HG03558 (cell line): ENCODE data around the gene TBCA.
"Not testable (repeated sequence)": the region's sequence is repeated elsewhere in the genome, so short reads cannot be mapped to it uniquely, and the experiment has no call there.

Experiments used
- ATAC-seq: cut with Tn5 transposase; IDR thresholded peaks from one replicate; pipeline ENCODE4 v1.9.1; 2021; ENCODE audit warnings: moderate number of reproducible peaks; ENCODE audit not compliant: unreplicated experiment; ENCODE audit errors: extremely low read depth

TBCA gene

DNA sequence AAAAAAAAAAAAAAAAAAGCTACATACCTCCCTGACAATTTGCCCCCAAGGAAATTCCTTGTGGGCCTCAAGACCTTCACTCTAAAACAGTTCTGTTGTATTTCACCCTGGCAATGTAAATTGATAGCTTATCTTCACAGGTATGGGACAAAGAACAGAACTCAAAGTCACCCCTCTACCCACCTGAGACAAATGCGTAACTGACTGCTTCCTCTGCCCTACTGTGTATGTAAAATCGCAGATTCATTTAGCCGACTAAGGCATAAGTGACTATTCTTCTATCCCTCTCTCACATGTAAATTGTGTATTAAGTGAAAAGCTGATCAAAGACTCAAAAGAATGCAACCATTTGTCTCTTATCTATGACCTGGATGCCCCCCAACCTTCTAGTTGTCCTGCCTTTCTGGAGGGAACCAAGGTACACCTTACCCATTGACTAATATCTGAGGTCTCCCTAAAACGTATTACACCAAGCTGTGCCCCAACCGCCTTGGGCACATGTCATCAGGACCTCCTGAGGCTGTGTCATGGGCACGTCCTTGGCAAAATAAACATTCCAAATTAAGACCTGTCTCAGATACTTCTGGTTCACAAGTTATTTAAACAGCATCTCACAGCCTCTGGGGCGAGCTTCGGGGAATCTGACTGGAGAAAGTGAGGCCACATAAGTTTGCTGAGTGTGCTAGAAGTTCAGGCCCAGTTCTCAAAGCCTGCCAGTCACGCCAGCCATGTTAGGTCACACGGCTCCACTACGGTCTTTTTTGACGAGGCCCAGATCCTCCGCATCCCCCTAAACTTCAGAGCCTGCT is 954 bp downstream of the TBCA start:
- ATAC-seq: no peak

DNA sequence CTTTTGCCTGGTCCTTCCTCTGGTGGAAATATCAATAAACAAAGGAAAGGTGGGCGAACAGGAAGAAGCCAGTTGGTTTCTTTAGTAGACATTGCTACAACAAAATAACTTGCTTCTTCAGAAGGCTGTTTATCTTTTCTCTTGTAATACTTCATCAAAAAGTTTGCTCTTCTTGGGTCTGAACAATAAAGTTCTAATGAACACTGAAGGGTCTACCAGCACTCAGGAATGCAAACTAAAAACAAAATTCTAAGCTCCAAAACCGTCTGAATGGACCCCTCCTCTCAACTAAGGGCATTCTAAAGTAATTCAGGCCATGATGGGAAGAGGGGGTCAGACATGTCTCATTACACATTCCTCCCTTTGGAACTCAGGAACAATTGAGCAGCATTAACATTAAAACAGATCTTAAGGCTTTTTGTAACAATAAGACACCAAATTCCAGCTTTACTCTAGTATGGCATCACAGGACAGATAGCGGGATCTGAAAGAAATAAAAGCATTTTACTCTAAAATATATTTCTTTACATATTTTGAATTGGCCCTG is 2.3 kb downstream of the TBCA start:
- ATAC-seq: no peak

DNA sequence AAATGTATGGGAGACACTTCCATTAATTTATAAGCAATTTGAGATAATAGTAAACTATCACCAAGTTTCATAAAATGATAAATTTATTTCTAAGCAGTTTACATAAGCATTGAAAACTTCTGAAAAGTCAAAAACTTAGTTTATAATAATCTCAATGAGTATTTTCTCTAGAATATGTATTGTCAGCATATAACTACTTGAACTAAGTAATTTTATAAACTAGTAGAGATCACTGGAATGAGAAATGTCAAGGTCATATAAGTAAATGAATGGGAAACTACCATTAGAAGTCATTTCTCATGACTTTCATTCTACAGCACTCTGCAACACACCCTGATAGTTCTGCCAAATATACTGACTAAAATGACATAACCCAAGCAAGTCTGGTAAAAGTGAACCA is 3.4 kb downstream of the TBCA start:
- no peak for ATAC-seq

DNA sequence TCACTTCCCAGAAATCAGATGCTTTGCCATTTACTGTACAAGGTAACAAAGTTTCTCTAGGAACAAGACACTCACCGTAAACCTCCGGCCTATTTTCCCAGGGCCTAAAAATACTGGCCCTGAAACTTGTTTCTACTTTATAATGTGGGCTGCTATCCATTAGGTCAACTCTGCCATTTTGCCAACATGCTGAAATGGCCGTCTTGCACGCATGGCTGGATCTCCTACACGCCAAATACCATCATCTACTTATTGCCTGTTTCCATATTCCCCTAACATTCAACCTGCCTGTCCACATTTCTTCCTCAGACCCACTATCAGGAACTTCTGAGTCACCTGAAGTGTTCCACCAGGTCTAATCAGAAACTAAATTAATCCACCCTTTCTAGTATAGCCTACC is 4.7 kb downstream of the TBCA start:
- no peak for ATAC-seq

DNA sequence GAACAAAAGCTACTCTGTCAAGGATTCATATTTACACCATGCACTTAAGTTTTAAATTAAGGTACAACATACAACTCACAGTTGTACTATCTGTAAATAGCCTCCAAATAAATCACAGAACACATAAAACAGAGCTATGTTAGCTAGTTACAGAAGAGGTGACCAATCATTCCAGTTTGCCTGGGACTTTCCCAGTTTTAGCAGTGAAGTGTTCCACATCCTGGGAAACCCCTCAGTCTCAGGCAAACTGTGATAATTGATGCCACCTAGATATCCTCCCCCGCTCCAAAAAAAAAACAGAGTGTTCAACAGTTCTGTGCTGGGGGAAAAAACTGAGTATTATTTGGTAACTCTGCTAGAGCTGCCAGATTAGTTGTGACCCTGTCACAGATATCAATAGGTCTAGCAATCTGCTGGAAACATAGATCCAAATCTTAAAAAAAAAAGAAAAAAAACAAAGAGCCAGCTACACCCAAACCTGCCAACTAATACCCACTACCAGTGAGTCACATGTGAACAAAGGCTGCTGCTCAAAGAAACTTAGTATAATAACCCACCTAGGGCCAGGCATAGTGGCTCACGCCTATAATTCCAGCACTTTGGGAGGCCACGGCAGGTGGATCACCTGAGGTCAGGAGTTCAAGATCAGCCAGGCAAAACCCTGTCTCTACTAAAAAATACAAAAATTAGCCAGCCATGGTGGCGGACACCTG is 5.7 kb downstream of the TBCA start:
- ATAC-seq: no peak

DNA sequence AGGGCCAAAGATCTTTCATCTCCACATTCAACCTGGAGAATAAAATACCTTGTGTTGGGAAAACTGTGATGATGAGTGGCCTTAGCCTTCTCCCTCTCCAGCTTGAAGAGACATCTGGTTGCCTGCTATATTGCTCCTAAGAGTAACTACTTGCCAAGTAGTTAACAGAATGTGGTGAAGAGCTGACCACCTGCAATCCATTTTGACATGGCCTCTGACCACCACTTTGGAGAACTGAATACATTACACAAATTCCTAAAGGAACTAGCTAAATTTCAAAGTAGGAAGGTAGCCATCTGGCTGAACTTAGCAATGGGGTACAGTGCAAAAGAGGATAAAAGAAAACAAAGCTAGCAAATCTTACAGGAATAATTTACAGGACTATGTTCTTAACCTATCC is 7.2 kb downstream of the TBCA start:
- no peak for ATAC-seq

DNA sequence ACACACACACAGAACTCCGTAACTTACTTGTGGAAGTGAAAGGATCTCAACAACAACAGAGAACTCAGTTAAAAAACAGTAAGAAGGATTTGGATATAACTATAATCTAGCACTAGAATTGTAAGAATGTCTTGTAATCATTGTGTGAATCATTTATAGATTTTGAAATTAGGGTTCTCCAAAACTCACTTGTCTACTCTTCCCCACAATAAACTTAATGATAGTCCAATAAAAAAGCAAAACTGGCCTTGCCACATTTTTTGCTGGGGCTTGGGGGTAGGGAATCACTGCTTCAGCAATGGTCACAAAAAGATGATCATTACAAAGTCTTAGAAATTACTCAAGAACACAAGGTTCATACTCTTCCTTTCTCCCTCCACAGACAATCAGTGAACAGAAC is 8.8 kb downstream of the TBCA start:
- ATAC-seq: no peak

DNA sequence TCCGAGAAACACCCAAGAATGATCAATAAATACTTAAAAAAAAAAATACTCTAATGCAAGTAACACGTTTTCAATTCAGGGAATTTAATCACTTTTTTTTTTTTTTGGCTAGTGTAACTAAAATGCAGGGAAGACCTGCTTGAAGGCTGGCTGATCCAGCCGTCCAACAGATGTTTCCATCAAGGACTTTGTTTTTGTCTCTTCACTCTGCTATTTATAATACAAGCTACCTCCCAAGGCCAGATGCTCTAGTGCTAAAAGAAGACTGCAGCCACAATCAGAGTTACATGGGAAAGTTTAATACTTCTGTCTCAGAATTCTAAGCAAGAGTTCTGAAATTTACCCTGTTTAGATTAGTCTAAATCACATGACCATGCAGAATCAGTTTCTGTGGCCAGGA is 14.5 kb downstream of the TBCA start:
- ATAC-seq: no peak

DNA sequence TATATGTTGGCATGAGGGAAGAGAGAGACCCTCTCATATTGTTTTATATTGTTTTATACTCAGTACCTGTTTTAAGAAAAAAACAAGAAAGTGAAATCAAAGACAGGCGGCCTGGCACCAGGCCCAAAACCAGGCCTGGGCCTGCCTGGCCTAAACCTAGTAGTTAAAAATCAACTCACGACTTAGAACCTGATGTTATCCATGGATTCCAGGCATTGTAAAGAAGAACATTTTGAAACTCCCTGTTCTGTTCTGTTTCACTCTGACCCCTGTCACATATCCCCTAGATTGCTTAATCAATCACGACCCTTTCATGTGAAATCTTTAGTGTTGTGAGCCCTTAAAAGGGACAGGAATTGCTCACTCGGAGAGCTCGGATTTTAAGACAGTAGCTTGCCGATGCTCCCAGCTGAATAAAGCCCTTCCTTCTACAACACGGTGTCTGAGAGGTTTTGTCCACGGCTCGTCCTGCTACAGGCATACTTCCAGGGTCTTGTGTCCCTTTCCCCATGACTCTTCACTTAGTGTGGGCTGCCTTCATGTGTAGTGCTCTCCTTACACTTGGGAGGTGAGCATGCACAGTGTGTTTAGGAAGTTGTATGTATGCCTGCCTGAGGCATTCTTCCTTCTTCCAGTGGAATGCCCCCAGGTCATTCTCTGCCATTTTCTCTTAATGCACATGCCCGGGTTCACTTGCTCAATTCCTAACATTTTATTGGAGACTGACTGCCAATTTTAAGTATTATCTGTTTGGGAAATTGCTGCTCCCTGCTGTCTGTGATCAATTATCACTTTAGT is 17.8 kb downstream of the TBCA start:
- ATAC-seq: no peak

DNA sequence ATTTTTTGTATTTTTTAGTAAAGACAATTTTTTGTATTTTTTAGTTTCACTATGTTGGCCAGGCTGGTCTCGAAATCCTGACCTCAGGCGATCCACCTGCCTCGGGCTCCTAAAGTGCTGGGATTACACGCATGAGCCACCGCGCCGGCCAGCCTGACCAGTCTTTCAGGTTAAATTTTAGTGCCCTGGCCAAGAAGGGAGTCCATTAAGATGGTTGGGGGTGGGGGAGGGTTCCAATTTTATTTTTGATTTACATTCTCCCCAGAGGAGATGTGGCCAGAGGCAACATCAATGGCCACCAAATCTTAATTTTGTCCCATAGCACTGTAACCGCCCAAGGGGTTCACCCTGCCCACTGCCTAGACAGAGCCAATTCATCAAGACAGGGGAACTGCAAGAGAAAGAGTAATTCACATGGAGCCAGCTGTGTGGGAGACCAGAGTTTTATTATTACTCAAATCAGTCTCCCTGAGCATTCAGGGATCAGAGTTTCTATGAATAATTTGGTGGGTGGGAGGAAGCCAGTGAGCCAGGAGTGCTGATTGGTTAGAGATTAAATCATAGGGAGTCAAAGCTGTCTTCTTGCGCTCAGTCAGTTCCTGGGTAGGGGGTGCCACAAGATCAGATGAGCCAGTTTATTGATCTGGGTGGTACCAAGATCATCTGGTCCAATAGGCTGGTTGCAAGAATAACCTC is 24.7 kb downstream of the TBCA start:
- no peak for ATAC-seq

DNA sequence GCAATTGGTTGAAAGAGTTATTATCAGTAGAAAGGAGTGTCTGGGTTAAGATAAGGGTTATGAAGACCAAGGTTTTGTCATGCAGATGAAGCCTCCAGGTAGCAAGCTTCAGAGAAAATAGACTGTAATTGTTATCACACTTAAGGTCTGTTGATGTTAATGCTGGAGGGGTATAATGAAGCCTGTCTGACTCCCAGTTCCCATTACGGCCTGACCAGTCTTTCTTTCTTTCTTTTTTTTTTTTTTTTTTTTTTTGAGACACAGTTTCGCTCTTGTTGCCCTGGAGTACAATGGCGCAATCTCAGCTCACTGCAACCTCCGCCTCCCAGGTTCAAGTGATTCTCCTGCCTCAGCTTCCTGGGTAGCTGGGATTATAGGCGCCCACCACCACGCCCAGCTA is 25.2 kb downstream of the TBCA start:
- not testable (repeated sequence) for ATAC-seq

DNA sequence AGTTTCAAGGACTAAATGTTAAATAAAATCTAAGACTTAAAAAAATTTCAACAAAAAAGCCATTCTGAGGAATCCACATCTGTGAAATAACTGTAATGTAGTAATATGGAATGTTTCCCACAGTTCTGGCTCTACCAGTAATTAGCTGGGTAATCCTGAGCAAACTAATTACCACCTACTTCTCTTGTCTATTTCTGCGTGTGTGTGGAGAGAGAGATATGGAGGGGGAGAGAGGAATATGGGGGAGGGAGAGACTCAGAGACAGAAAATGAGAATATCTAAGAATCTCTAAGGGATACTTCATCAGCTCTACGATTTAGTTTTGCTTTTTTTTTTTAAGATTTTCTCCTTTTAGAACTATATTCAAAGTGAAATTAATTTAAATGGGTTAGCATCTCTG is 28.0 kb downstream of the TBCA start:
- ATAC-seq: no peak

DNA sequence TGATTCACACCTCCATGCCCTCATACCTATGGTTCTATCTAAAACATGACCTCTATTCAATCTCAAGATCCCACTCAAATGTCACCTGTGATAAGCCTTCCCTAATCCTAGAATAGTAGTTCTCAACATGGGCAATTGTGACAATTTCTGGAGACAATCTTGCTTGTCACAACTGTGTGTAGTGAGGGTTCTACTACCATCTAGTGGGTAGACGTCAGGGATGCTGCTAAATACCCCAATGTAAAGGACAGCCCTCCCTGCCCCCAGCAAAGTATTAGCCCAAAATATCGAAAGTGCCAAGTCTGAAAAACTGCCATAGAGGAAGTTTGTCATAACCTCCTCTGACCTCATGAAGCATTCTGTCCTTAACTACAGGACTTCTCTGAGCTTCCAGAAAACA is 32.0 kb downstream of the TBCA start:
- no peak for ATAC-seq

DNA sequence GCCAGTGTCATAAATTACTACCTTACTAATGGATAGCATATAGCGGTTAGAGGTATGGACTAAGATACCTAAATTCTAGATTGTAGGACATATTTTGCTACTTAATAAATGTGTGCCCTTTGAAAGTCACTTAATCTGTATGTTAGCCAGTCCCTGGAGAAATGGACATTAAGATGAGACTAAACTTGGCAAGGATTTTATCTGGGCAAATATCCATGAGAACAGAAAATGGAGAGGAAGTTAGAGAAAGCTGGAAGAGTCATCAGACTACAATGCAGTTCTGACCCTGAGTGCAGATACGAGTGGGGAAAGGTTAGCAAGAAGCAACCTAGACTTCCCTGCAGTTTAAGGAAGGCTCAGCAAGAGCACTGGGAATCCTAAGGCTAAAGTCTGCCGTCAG is 33.0 kb downstream of the TBCA start:
- no peak for ATAC-seq

DNA sequence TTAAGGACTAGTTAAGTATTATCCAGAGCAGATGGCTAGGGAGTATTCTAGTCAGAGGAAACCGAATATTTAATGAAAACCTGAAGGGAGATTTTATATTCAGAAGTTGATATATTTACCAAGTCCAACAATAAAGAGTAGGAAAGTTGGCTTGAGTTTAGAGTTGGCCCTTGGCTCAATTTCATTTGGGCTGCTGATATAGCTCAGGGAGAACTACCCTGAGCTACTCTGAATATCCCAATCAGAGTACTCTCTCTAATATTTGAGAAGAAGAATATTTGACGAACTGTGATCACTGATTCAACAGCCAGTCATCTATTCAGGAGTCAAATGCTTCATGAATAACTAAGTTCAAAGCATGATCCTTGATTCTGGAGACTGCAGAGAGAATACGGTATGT is 34.5 kb downstream of the TBCA start:
- ATAC-seq: no peak

DNA sequence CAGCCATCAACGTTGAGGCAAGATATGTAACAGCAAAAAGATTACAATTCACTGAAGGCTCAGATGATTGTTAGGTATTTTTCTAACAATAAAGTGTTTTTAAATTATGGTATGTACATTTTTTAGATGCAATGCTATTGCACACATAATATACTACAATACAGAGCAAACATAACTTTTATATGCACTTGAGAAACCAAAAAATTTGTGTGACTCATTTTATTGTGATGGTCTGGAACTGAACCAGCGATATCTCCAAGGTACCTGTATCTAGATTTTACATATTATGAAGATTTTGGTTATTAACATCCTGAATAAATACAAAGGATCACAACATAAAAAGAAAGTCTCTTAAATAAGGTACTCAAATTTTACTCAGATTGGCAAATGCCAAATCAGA is 41.3 kb downstream of the TBCA start:
- no peak for ATAC-seq

DNA sequence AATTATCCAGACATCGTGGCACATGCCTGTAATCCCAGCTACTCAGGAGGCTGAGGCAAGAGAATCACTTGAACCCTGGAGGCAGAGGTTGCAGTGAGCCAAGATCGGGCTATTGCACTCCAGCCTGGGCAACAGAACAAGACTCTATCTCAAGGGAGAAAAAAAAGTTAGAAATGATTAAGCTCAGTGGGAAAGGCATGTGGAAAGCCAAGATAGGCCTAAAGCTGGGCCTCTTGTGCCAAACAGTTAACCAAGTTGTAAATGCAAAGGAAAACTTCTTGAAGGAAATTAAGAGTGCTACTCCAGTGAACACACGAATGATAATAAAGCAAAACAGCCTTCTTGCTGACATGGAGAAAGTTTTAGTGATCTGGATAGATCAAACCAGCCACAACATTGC is 43.0 kb downstream of the TBCA start:
- no peak for ATAC-seq

DNA sequence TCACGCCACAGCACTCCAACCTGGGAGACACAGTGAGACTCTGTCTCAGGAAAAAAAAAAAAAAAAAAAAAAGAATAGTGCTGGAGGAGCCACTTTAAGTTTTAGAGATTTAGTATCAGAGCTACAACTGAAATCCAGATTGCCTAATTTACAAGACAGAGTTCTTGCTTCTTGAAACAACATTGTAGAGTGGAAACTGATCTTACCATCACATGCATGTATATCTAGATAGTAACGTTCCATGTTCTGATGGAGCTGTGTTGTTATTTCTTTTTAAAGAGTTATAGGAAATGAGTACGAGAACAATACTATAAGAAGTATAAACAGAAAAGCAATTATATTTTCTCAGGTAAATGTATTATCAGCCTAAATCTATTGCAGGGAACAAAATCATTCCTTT is 48.9 kb downstream of the TBCA start:
- no peak for ATAC-seq

DNA sequence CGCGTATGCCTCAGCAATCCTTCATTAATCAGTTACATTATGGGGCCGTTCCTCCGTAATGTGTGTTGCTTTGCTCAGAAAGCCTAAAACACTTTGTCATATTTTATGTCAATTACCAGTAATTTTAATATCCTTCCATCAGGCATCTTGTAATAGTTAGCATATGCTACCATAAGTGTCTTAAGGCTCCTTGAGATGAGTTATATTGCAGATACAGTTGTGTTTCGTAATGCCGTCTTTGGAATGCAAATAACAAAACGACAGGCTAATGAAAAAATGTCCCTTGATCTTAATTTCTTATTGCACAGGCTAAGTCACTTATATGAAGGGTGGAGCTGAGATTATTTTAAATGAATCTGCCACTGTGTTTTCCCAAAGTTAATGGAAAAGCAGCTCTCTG is 50.5 kb downstream of the TBCA start:
- no peak for ATAC-seq

DNA sequence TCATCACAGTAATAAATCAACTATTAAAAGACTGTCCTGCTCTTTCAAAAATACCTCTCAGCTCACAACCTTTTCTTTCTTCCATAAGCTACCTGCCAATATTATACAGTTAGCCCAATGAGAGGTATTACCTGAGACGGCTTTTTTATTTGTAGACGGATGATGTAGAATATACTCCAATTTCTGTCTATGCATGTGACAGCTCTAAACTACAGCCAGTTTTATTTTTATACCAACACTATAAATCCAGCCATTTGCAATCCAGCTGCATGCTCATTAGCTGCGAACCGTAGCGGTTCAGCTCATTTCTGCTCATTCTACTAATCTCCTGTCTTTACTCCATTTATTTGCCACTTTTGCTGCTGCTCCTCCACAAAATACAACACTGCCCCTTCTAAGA is 51.2 kb downstream of the TBCA start:
- no peak for ATAC-seq
